Right lobe of liver (tissue), 4 donors: ENCODE data around the gene MYO9A.

Source experiments
- POLR2A ChIP-seq: fragments of 450-650 bp; IDR thresholded peaks from one replicate; pipeline ENCODE4 v1.6.1; 2017; ENCODE audit warnings: antibody characterized with exemption, mild to moderate bottlenecking
- TF ChIP-seq, protein P1 (sequence below), 4 donors: fragments of 200-600 bp in 3 of 4; fragments of 450-650 bp in 1 of 4; IDR thresholded peaks; one replicate each; pipeline versions ENCODE4 v1.5.1 to v1.8.0; 2016 to 2022; ENCODE audit warnings: antibody characterized with exemption in 4 of 4, mild to moderate bottlenecking in 2 of 4
- donor health status: DM: no; HTN: no; CAD: no.
- donor health status: DM: no; HTN: no; CAD: no.
- donor health status: DM: no; HTN: yes; CAD: no.

DNA sequence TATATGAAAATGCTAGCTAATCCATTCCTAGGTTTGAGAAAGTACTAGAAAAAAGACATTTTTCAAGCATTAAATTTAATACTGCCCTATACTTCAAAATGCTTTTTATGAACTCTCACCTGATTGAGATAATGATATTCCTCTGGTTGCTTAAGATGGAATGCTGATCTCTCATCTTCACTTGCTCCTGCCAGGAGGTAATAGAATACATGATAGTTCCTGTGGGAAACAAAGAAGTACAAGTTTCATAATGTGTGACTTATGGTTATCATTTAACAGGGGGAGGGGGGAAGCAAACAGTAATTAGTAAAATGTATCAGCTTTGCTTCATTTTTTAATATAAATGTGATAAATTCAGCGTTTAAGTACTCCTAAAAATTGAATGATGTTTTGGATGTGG, 97.2 kb downstream of the MYO9A start:
- no peak for TF ChIP-seq POLR2A
- TF ChIP-seq, protein P1, sequence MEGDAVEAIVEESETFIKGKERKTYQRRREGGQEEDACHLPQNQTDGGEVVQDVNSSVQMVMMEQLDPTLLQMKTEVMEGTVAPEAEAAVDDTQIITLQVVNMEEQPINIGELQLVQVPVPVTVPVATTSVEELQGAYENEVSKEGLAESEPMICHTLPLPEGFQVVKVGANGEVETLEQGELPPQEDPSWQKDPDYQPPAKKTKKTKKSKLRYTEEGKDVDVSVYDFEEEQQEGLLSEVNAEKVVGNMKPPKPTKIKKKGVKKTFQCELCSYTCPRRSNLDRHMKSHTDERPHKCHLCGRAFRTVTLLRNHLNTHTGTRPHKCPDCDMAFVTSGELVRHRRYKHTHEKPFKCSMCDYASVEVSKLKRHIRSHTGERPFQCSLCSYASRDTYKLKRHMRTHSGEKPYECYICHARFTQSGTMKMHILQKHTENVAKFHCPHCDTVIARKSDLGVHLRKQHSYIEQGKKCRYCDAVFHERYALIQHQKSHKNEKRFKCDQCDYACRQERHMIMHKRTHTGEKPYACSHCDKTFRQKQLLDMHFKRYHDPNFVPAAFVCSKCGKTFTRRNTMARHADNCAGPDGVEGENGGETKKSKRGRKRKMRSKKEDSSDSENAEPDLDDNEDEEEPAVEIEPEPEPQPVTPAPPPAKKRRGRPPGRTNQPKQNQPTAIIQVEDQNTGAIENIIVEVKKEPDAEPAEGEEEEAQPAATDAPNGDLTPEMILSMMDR (IDR thresholded peaks at IDR 0.05): no peak
